UCSD-AML1 (cell line): ENCODE results near the gene AHI1.
A peak's percentile ranks its signal among the peaks of the same experiment; 100 is the strongest.
"Not testable (repeated sequence)": the region's sequence is repeated elsewhere in the genome, so short reads cannot be mapped to it uniquely, and the experiment has no call there.

ENCODE experiments used
- DNase-seq: peaks from one replicate; lab custom pipeline; 2025; ENCODE audit not compliant: unreplicated experiment; lab: John Stamatoyannopoulos, UW

Gene AHI1

DNA sequence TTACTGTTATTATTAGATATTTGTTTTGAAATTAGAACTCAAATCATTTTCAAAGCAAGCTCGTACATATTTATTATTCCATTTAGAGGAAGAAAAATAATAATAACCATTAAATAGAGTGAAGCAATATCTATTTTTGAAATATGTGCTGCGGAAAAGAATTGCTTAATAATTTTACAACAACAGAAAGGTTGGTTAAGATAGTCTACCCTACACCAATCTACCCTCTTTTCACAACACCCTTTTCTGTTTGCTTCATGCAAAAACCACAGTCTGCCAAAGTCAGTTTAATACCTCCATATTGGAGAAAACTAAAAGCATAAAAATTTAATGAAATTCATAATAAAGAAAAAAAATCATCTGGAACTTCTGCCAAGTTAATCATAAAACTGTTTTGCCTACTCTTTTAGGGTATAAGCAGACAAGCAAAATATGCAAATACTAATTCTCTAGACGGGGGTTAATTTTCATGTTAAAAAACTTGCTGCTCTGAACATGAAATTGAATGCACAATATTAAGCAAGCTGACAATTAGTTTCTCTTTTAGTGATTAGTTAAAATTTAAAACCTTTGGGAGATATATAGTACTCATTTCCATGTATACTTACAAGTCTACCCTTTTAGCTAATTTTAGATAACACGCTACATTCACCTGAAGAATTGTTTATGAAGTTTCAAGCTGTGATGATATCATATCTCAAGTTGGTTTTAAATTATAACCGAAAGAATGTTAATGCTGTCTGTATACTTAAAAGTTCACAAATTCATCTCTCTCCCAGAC, 100.2 kb downstream of the AHI1 start:
- no peak for DNase-seq

DNA sequence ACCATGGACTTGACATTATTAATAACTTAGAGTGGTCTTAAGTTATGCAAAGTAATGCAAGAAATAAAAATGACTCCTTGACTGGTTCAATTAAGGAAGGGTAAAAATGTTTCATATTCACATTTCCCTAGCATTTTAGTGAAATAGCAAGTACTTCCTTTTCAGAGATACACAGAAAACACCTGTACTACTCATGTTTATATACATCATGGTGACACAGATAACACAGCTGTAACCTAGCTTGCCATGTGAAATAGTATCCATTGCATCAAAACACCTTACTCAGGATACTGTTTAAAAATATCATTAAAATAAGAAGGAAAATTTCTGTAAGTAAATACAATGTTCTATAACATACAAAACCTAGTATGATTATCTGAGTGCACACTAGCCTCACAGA, 102.4 kb downstream of the AHI1 start:
- no peak for DNase-seq

DNA sequence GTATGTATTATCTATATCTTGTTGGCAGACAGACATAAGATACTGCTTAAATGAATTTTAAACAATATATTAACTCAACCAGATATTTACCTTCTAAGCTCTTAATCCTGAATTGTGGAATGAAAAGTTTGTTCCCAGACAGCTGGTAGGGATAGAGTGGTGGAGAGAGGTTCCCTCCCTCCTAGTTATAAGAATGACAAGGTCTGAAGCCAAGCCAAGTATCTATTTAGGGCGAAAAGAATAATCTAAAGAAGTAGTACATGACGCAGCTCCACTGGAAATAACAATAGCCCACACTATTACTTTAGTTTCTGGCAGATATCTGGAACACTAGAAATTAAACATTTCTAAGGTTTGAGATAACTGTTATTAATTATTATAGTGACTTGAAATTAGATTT, 104.3 kb downstream of the AHI1 start:
- DNase-seq: no peak

DNA sequence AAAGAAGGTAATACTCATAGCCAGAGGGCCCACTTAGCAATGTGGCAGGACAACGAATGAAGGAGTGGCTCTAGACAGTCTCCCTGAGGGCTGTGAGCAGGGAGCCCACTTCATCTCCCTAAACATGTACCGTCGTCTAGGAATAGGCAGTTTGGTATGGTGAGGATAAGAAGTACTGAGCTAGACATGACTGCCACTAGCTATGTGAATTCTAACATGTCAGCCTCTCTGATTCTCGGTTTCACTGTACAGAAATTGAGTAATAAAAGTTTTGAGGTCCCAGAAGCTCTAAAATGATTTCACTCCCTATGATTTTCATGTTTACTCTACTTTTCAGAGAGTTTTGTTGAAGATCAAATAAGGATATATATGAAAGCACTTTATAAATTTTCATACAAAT, 107.1 kb downstream of the AHI1 start:
- no peak for DNase-seq

DNA sequence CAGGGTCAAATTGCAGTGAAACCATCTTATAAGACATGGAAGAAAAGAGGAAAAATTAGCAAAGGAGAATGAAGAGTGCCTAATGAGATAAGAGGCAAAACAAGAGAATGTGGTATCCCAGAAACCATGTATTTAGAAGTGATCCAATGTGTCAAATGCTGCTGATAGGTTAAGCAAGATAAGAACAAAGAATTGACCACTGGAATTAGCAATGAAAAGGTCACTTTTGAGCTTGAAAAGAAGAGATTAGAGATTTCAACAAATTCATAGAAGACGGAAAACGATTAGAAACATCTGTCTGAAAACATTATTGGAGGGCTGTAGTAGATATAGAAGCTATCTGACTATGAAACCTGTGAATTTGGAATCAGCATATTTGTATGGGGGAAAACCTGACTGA, 112.2 kb downstream of the AHI1 start:
- no peak for DNase-seq

DNA sequence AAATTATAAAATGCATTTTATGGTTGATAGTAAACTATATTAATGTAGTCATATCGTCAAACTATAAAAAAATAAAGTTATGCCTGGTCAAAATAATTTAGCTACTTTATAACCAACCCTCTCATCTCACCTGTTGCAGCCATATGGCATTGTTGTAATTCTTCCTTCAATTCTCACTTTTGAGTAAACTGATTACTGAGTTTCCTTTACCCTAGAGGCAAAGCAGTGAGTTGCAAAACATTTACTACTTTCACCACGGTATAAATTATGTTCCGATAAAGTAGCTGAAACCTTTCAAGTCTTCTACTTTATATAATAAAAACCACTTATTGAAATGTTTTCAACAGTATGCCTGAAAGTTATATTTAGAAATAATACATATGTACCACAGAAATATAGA, 113.8 kb downstream of the AHI1 start:
- DNase-seq: no peak

DNA sequence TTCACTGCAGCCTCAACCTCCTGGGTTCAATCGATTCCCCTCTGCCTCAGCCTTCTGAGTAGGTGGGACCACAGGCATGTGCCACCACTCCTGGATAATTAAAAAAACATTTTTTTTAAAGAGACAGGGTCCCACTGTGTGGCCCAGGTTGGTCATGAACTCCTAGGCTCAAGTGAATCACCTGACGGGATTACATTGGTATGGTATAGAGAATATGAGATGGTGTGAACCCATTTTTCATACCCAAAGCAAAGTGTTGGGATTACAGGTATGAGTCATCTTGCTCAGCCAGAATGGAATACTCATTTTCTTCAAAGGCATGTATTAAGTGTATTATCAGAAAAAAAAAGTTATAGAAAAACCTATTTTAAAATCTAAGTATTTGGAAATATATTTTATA, 114.2 kb downstream of the AHI1 start:
- DNase-seq: no peak

DNA sequence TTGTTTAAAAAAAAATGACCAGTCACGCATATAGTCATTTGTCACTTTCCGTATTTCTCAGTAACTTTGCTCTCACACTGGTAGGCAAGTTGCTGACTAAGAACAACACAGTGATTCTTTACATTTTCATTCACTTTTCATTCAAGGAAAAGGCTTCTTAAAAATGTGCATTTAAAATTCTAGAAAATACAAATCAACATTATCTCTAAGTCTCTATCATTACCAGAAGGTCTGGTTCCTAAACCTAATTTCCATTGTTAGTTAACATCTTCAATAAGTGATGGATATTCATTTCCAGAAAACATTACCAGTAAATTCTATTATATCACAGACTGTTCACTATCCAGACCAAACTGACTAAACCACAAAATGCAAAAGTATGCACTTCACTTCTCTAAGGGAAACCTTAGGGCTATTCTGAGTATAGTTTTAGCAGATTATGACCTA, 115.3 kb downstream of the AHI1 start:
- DNase-seq: no peak

DNA sequence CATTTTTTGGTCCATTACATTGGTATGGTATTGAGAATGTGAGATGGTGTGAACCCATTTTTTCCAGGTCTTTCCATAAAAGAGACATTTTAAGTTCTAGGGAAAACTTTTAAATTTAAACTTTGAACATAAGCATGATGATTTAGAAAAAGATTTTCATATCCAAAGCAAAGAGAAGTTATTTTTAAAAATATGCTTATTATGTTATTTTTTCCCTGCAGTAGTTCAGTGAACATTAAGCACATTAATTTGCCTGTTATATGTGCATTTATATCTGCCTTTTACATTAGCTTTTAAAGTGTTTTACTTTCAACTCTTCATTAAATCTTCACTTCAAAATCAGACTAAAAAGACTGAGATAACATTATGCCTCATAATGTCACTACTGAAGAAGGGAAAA, 116.7 kb downstream of the AHI1 start:
- DNase-seq: no peak

DNA sequence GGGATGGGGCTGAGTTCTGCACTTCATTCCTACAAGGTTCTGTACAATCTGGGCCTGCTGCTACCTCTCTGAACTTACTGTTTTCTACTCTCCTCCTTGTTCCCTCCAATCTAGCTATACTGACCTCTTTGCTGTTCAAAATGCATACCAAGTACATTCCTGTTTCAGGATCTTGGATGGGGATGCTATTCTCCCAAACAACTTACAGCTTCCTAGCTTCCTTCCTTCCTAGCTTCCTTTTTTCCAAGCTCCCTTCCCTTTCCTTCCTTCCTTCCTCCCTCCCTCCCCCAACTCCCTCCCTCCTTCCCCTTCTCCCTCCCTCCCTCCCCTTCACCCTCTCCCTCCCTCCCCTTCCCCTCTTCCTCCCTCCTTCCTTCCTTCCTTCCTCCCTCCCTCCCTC, 117.9 kb downstream of the AHI1 start:
- no peak for DNase-seq

DNA sequence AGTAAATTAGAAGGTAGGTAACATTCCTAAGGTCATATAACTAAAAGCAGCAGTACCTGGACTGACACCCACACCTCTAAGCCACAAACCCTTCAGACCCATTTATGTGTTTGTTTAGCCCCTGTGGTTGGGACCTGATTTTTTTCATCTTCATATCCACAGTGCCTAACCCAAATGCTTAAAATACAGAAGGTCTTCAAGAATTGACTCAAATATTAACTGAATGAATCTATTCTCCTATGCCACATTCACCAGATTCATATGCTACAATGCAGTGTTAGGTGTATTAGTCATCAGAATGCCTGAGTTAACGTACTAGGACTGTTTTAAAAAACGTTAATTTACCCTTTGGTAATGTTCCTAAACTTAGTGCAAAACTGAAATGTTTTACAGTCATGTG, 124.8 kb downstream of the AHI1 start:
- DNase-seq: no peak

DNA sequence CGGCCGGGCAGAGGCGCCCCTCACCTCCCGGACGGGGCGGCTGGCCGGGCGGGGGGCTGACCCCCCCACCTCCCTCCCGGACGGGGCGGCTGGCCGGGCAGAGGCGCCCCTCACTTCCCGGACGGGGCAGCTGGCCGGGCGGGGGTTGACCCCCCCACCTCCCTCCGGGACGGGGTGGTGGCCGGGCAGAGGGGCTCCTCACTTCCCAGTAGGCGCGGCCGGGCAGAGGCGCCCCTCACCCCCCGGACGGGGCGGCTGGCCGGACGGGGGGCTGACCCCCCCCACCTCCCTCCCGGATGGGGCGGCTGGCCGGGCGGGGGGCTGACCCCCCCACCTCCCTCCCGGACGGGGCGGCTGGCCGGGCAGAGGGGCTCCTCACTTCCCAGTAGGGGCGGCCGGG, 133.9 kb downstream of the AHI1 start:
- not testable (repeated sequence) for DNase-seq

DNA sequence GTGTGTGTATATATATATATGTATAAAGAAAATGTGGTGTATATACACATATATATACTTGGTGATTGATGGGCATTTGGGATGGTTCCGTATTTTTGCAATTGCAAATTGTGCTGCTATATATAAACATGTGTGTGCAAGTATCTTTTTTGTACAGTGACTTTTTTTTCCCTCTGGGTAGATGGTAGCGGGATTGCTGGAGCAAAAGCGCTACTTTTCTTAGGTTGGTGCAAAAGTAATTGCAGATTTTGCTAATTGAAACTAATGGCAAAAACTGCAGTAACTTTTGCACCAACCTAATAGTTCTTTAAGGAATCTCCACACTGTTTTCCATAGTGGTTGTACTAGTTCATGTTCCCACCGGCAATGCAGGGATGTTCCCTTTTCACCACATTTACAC, 135.4 kb downstream of the AHI1 start:
- DNase-seq: no peak

DNA sequence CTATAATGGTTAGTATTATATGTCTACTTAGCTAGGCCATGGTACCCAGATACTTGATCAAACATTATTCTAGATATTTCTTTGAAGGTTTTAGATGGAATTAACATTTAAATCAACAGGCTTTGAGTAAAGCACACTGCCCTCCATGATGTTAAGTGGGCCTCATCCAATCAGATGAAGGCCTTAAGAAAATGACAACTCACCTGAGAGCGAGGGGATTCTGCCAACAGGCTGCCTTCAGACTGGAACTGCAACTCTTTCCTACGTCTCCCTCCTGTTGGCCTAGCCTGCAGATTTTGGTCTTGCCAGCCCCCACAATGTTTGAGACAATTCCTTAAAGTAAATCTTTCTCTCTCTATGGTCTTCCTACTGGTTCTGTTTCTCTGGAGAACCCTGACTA, 137.3 kb downstream of the AHI1 start:
- no peak for DNase-seq

DNA sequence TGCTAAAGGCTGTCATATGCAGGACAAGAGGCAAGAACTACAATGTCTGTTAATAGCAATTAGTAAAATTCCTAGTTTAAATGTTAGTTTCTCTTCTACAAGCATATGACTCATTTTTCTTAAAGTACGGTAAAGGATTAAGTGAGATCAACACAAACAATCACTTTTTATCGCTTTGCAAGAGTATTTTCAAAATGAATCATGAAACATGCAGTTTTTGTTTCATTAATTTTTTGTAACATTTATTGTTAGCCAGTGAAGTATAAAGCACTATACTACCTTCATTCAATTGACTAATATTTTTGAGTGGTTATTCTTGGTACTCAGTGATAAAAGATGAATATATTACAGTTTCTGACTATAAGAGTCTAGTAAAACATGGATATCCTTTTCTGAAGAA, 138.6 kb downstream of the AHI1 start:
- no peak for DNase-seq

DNA sequence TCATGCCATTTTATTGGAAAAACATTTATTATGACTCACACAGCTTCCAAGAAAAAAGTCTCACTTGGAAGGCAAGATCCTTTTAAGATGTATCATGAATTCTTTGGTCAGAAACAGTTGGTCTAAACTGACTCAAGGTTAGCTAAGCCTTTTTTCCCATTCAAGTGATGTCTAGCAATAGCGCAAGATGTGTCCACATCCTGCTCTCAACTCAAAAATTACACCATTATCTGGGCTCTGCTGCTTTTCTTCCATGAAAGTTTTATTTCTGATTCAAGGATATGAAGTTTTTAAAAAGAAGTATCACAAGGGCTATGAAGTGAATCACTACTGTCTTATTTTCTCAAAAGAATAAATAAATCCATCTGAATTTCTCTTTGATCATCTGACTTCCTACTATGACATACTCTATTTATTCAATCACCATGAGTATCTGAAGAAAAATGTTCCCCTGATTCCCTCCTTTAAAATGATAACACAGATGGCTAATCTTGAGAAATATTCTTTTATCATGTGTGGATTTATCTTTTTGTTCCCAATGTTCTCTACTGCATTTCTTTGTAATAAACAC, 139.2 kb downstream of the AHI1 start:
- DNase-seq: no peak

DNA sequence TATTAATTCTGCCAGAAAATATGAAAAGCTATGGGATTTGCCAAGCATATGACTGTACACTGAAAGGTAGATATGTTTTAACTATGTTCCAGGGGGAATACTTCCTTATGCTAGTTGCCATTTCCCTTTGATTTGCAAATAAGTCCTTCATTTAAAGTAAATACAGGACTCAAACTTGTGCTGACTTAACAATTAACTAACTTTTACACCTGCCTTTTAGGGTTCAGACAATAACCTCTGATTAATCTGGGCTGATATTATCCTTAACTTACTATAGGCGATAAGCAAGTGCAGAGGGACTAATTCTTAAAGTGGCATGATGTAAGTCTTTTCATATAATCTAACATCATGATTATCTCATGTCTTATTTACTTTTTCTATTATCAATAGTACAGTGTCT, 143.1 kb downstream of the AHI1 start:
- DNase-seq: no peak

DNA sequence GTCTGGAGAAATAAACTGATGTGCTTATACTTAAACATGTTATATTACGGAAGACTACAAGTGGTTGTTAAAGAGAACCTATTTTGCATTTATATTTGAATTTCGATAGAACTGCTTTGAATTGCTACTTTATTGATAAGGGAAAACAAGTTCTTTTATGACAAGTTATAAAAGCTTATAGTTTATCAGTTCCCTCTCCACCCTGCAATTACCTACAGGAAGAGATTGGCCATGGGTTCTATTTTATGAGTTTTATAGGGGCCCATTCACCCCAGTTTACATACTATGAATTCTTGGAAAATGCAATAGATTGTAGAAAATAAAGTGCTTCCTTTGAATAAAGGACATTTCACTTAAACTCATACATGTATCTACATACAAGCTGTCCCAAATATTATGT, 144.4 kb downstream of the AHI1 start:
- DNase-seq: no peak

DNA sequence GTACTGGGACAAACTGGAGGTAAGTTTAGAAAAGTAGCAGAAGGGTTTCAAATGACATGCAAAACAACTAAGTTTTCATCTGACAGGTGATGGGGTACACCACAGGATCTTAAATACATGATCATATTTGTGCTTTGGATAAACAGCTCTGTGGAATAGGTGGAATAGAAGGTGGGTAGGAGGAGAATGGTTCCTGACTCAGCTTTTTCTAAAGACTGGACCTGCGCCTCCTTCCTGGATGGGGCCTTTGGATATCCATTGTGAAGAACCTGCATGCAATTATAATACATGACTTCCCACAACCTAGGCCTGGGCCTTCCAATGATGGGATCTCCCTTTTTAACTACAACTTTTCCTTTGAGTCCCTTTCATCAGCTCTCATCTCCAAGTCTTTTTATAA, 145.9 kb downstream of the AHI1 start:
- DNase-seq: no peak

DNA sequence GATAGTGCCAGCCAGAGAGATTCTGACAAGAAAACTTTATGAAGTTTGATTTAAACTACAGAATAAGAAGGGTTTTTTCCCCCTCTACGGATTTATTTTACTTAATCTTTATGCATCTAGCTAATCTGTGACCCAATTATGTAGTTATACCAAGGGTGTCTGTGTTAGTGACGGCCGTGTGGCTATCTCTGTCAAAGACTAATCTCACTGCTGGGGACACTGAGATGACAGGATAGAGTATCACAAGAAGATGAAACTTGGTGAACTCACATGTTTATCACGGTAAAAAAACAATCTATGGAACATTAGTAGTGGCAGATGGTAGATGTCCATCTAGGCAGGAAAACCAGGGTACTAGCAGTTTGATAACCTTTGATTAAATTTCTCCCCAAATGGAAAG, 149.7 kb downstream of the AHI1 start:
- no peak for DNase-seq

DNA sequence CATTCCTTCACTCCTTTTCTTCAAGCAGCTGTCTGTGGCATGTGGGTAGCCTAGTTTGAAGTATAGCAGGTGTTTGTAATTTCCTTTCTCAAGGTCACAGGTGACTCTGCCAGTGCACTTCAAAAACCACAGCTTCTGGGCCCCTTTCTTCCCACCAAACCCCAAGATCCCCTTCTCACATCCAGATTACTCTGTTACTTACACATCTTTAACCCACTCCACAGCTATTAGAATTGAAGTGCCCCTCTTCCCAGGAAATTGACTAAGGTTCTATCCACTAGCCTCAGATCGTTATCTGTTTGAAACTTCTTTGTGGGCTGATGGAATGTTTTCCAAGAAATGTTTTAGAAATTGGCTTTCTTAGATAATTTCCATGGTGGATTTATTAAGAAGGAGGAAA, 150.8 kb downstream of the AHI1 start:
- DNase-seq: peak; percentile 14

DNA sequence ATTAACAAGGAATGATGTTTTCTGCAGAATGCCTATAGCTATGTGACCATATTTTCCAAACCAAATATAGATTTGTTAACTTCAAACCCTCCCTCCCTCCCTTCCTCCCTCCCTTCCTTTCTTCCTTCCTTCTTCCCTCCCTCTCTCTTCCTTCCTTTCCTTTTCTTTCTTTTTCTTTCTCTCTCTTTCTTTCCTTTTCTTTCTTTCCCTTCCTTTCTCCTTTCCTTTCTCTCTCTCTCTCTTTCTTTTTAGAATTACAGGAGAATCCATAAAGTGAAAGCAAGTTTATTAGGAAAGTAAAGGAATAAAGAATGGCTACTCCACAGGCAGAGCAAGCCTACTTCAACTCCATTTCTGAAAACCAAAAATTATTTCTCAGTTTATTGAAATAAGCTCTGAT, 153.0 kb downstream of the AHI1 start:
- no peak for DNase-seq

DNA sequence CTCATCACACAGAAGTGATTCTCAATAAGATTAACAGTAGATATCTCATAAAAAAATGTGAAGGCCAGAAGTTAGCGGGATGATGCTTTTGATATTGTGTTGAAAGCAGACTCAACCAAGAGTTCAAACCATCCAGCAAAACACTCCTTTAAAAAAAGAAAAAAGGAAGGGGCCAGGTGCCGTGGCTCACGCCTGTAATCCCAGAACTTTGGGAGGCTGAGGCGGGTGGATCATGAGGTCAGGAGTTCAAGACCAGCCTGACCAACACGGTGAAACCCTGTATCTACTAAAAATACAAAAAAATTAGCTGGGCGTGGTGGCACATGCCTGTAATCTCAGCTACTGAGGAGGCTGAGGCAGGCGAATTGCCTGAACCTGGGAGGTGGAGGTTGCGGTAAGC, 157.6 kb downstream of the AHI1 start:
- DNase-seq: not testable (repeated sequence)
